CD14-positive monocyte (primary cell): Measurements from ENCODE around the gene ZNF385B. TPM values are rescaled to one million over a fixed set of nuclear protein-coding genes. Genes with fewer than 3 reads are reported as not detected.

ENCODE experiments used
- DNase-seq, 3 donors: peaks; one replicate each; pipeline ENCODE4 v3.0.0-alpha.2; 2011 to 2022
- H2AFZ ChIP-seq: 2 replicates; pipeline ENCODE4 v1.6.0; 2012; ENCODE audit warnings: mild to moderate bottlenecking, low read depth, low read length, inconsistent platforms; ENCODE audit not compliant: insufficient read depth, poor library complexity, severe bottlenecking
- H3K27ac ChIP-seq, 2 donors: 1 replicate in 1 of 2; 2 replicates in 1 of 2; pipeline ENCODE4 v1.5.1; 2012 to 2013; ENCODE audit warnings: low read length in 2 of 2, control low read depth in 1 of 2, inconsistent platforms in 1 of 2, low read depth in 1 of 2, mild to moderate bottlenecking in 1 of 2
- H3K27me3 ChIP-seq, 2 donors: one replicate each; pipeline versions ENCODE4 v1.6.0 to v1.6.1; 2011 to 2013; ENCODE audit warnings: low read length in 2 of 2; ENCODE audit not compliant: control insufficient read depth in 2 of 2, insufficient read depth in 2 of 2
- H3K36me3 ChIP-seq, 2 donors: replicated peaks in 1 of 2; 1 replicate in 1 of 2; 2 replicates in 1 of 2; pipeline versions ENCODE4 v1.5.1 to v1.6.1; 2012 to 2013; ENCODE audit warnings: low read length in 2 of 2, control low read depth in 1 of 2, inconsistent platforms in 1 of 2, mild to moderate bottlenecking in 1 of 2; ENCODE audit not compliant: insufficient read depth in 2 of 2, control insufficient read depth in 1 of 2
- H3K4me1 ChIP-seq, 2 donors: 1 replicate in 1 of 2; 2 replicates in 1 of 2; pipeline versions ENCODE4 v1.5.1 to v1.6.1; 2012 to 2013; ENCODE audit warnings: low read length in 2 of 2, control low read depth in 1 of 2, inconsistent platforms in 1 of 2, mild to moderate bottlenecking in 1 of 2, moderate library complexity in 1 of 2; ENCODE audit not compliant: insufficient read depth in 2 of 2, control insufficient read depth in 1 of 2
- H3K4me2 ChIP-seq: replicated peaks from 2 replicates; pipeline ENCODE3; 2012; ENCODE audit warnings: low read length, moderate library complexity, mild to moderate bottlenecking; ENCODE audit not compliant: poor library complexity, severe bottlenecking; ENCODE audit errors: extremely low read depth
- H3K4me3 ChIP-seq, 3 experiments: fragments of 200-600 bp in 1 of 3; sonication (generic) in 1 of 3; replicated peaks in 1 of 3; 1 replicate in 2 of 3; 2 replicates in 1 of 3; pipeline ENCODE4 v1.5.1; 2011 to 2013; ENCODE audit warnings: low read length in 3 of 3, mild to moderate bottlenecking in 3 of 3, control low read depth in 2 of 3, low read depth in 2 of 3, inconsistent platforms in 1 of 3, moderate library complexity in 1 of 3
- H3K79me2 ChIP-seq: 2 replicates; pipeline ENCODE4 v1.6.0; 2012; ENCODE audit warnings: mild to moderate bottlenecking, control low read depth, inconsistent platforms, low read length, moderate library complexity; ENCODE audit not compliant: insufficient read depth
- H3K9ac ChIP-seq: 2 replicates; pipeline ENCODE4 v1.6.0; 2017; ENCODE audit warnings: low read length, mild to moderate bottlenecking; ENCODE audit not compliant: insufficient read depth, poor library complexity, severe bottlenecking
- H3K9me3 ChIP-seq, 2 donors: replicated peaks in 1 of 2; 1 replicate in 1 of 2; 2 replicates in 1 of 2; pipeline versions ENCODE4 v1.5.1 to v1.6.1; 2012 to 2013; ENCODE audit warnings: low read length in 2 of 2, control low read depth in 1 of 2; ENCODE audit not compliant: control insufficient read depth in 1 of 2, insufficient read depth in 1 of 2
- H4K20me1 ChIP-seq: 2 replicates; pipeline ENCODE4 v1.6.0; 2012; ENCODE audit warnings: mild to moderate bottlenecking, low read length, control low read depth, moderate library complexity; ENCODE audit not compliant: insufficient read depth
- H3K27ac Mint-ChIP-seq, 7 donors: one replicate each; pipeline ENCODE4 v1.8.0; 2020; ENCODE audit warnings: mild to moderate bottlenecking in 7 of 7, mixed read lengths in 7 of 7, moderate library complexity in 6 of 7, inconsistent platforms in 2 of 7
- H3K27me3 Mint-ChIP-seq, 3 donors: one replicate each; pipeline ENCODE4 v1.8.0; 2021 to 2022; ENCODE audit warnings: low read depth in 3 of 3, mild to moderate bottlenecking in 3 of 3, mixed read lengths in 3 of 3, moderate library complexity in 3 of 3, inconsistent platforms in 1 of 3
- H3K36me3 Mint-ChIP-seq, 2 donors: one replicate each; pipeline ENCODE4 v1.8.0; 2020; ENCODE audit warnings: mixed read lengths in 2 of 2, inconsistent platforms in 1 of 2, mild to moderate bottlenecking in 1 of 2
- H3K4me1 Mint-ChIP-seq: one replicate; pipeline ENCODE4 v1.8.0; 2020; ENCODE audit warnings: mild to moderate bottlenecking, mixed read lengths
- H3K4me3 Mint-ChIP-seq, 2 donors: one replicate each; pipeline ENCODE4 v1.8.0; 2020; ENCODE audit warnings: mild to moderate bottlenecking in 2 of 2, mixed read lengths in 2 of 2, moderate library complexity in 1 of 2
- H3K9me3 Mint-ChIP-seq, 7 donors: one replicate each; pipeline ENCODE4 v1.8.0; 2020 to 2022; ENCODE audit warnings: mixed read lengths in 7 of 7, mild to moderate bottlenecking in 6 of 7, moderate library complexity in 6 of 7, inconsistent platforms in 2 of 7
- WGBS: methylation state at CpG from one replicate; pipeline ENCODE4 v1.1.5; 2013; ENCODE audit warnings: missing lambda C conversion rate; ENCODE audit not compliant: insufficient coverage; 5-methylcytosine and 5-hydroxymethylcytosine counted together
- intact Hi-C, 2 donors: fragments of 100-400 bp; cut with micrococcal nuclease; formaldehyde crosslinking; loops; one replicate each; pipeline versions ENCODE4 v1.15.0 to v1.15.1; 2023
- polyA plus RNA-seq, 3 donors: library from polyadenylated mRNA; depleted of rRNA in 1 of 3; unstranded in 2 of 3; stranded (reverse) in 1 of 3; fragments of 300-500 nt in 2 of 3; fragments of >200 nt in 1 of 3; fragmentation: Illumina TruSeq in 2 of 3; gene quantifications; 1 replicate in 2 of 3; 2 replicates in 1 of 3; pipeline ENCODE4 v1.2.3, GENCODE V29; 2012 to 2021
- TF ChIP-seq, protein P1 (sequence below): fragments of 200-600 bp; IDR thresholded peaks from one replicate; pipeline ENCODE4 v1.8.0; 2022; ENCODE audit warnings: antibody characterized with exemption, mild to moderate bottlenecking

The ZNF385B gene
- polyA plus RNA-seq, 3 donors: not detected

GRCh38 chr2:179840840-179841239, 20.6 kb downstream of the ZNF385B start:
- Histone ChIP-seq H3K4me1 (no peaks in the 10 kb centered on the region), H3K4me2 (no peak overlapping the region), H3K27ac (no peak overlapping the region), H2AFZ (no peak overlapping the region), H3K79me2 (no peaks in the 10 kb centered on the region), H3K9me3 (no peaks in the 10 kb centered on the region), H3K4me3 (no peak overlapping the region), H3K27me3 (no peaks in the 10 kb centered on the region), H4K20me1 (no peaks in the 10 kb centered on the region), H3K36me3 (no peaks in the 10 kb centered on the region), H3K9ac (no peak overlapping the region)
- no peaks in the 10 kb centered on the region for H3K4me1 Mint-ChIP-seq
- 90% methylated on average over 1 of the region's 1 CpG for WGBS
- no peak overlapping the region for H3K27ac Mint-ChIP-seq
- DNase-seq: no peak
- no peaks in the 10 kb centered on the region for H3K36me3 Mint-ChIP-seq
- TF ChIP-seq, protein P1, sequence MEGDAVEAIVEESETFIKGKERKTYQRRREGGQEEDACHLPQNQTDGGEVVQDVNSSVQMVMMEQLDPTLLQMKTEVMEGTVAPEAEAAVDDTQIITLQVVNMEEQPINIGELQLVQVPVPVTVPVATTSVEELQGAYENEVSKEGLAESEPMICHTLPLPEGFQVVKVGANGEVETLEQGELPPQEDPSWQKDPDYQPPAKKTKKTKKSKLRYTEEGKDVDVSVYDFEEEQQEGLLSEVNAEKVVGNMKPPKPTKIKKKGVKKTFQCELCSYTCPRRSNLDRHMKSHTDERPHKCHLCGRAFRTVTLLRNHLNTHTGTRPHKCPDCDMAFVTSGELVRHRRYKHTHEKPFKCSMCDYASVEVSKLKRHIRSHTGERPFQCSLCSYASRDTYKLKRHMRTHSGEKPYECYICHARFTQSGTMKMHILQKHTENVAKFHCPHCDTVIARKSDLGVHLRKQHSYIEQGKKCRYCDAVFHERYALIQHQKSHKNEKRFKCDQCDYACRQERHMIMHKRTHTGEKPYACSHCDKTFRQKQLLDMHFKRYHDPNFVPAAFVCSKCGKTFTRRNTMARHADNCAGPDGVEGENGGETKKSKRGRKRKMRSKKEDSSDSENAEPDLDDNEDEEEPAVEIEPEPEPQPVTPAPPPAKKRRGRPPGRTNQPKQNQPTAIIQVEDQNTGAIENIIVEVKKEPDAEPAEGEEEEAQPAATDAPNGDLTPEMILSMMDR: no peak
- H3K4me3 Mint-ChIP-seq: no peak overlapping the region
- H3K27me3 Mint-ChIP-seq: peaks cover 0 to 2% (median 0%) of the 10 kb centered on the region in 3 donors
- intact Hi-C loops: no loop called here
- H3K9me3 Mint-ChIP-seq: no peaks in the 10 kb centered on the region

DNA sequence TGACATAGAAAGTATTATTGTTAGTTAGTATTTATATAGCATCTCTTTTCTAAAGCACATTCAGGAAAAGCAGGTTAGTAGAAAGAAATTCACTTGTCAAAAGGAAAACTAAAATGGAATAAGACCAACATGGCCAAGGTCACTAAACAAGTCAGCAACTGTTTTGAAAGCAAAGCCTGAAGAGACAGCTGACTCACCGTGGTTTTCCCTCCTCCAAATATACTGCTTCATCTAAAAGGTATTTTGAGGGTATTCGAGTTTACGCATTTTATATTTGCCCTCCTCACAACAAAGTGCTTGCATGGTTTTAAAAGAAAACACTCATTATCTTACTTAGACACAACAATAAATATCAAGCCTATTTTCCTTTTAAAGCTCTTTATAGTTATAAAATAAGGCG, 24.0 kb downstream of the ZNF385B start:
- Mint-ChIP-seq H3K4me3 (no peak overlapping the region), H3K36me3 (no peaks in the 10 kb centered on the region), H3K27me3 (peaks cover 0 to 3% (median 2%) of the 10 kb centered on the region in 3 donors), H3K4me1 (no peaks in the 10 kb centered on the region), H3K27ac (no peak overlapping the region), H3K9me3 (no peaks in the 10 kb centered on the region)
- no peak overlapping the region for H2AFZ ChIP-seq
- H3K36me3 ChIP-seq: no peaks in the 10 kb centered on the region
- H4K20me1 ChIP-seq: no peaks in the 10 kb centered on the region
- intact Hi-C loops: no loop called here
- H3K4me3 ChIP-seq: no peak overlapping the region
- TF ChIP-seq, protein P1: no peak
- H3K9ac ChIP-seq: no peak overlapping the region
- no peaks in the 10 kb centered on the region for H3K9me3 ChIP-seq
- no peak overlapping the region for H3K4me2 ChIP-seq
- H3K27me3 ChIP-seq: no peaks in the 10 kb centered on the region
- no peaks in the 10 kb centered on the region for H3K4me1 ChIP-seq
- H3K27ac ChIP-seq: no peak overlapping the region
- DNase-seq: no peak
- WGBS: no CpG with 5 or more reads among the region's 4 CpGs
- H3K79me2 ChIP-seq: no peaks in the 10 kb centered on the region
